OCI-LY1 (cell line): ENCODE data around the gene SALL2.

ENCODE experiments used
- H2AFZ ChIP-seq: fragments of 200-600 bp; sonication (generic), shearing (Covaris generic); 2 replicates; pipeline ENCODE4 v1.6.0; 2014; ENCODE audit warnings: antibody characterized with exemption, mild to moderate bottlenecking, low read length
- H3F3A ChIP-seq: fragments of 200-600 bp; sonication (generic), shearing (Covaris generic); 2 replicates; pipeline ENCODE4 v1.6.0; 2014; ENCODE audit warnings: mild to moderate bottlenecking, antibody characterized with exemption, low read length, moderate library complexity; ENCODE audit not compliant: insufficient read depth
- H3K27ac ChIP-seq: fragments of 200-600 bp; sonication (generic); 2 replicates; pipeline ENCODE4 v1.5.1; 2014; ENCODE audit warnings: low read length, mixed run types, mild to moderate bottlenecking, low read depth; ENCODE audit not compliant: poor library complexity, severe bottlenecking
- H3K27me3 ChIP-seq: fragments of 200-600 bp; sonication (generic); 2 replicates; pipeline ENCODE4 v1.6.0; 2014; ENCODE audit warnings: antibody characterized with exemption, mild to moderate bottlenecking, low read length, moderate library complexity; ENCODE audit not compliant: insufficient read depth
- H3K36me3 ChIP-seq: fragments of 200-600 bp; sonication (generic); 2 replicates; pipeline ENCODE4 v1.6.1; 2014; ENCODE audit warnings: mild to moderate bottlenecking, antibody characterized with exemption, low read length, moderate library complexity, mixed read lengths; ENCODE audit not compliant: insufficient read depth
- H3K4me1 ChIP-seq: fragments of 200-600 bp; sonication (generic); 2 replicates; pipeline ENCODE4 v1.5.1; 2014; ENCODE audit warnings: mild to moderate bottlenecking, low read length, moderate library complexity; ENCODE audit not compliant: insufficient read depth, severe bottlenecking
- H3K4me2 ChIP-seq: fragments of 200-600 bp; sonication (generic), shearing (Covaris generic); 2 replicates; pipeline ENCODE4 v1.6.1; 2014; ENCODE audit warnings: low read length
- H3K4me3 ChIP-seq: fragments of 200-600 bp; sonication (generic); 2 replicates; pipeline ENCODE4 v1.5.1; 2014; ENCODE audit warnings: low read length, low read depth, mild to moderate bottlenecking, mixed read lengths; ENCODE audit not compliant: poor library complexity, severe bottlenecking
- H3K79me2 ChIP-seq: fragments of 200-600 bp; shearing (Covaris generic); 2 replicates; pipeline ENCODE4 v1.6.1; 2016; ENCODE audit warnings: mixed run types, low read length, mixed read lengths; ENCODE audit not compliant: insufficient read depth
- H3K9ac ChIP-seq: fragments of 200-600 bp; sonication (generic), shearing (Covaris generic); 2 replicates; pipeline ENCODE4 v1.6.1; 2014; ENCODE audit warnings: mild to moderate bottlenecking, low read length, mixed read lengths
- H3K9me2 ChIP-seq: fragments of 200-600 bp; sonication (generic), shearing (Covaris generic); 2 replicates; pipeline ENCODE4 v1.6.1; 2014; ENCODE audit warnings: low read depth, mild to moderate bottlenecking, low read length, mixed read lengths
- H3K9me3 ChIP-seq: fragments of 200-600 bp; shearing (Covaris generic); 2 replicates; pipeline ENCODE4 v1.6.1; 2014; ENCODE audit warnings: low read length, mixed read lengths
- H4K20me1 ChIP-seq: fragments of 200-600 bp; sonication (generic), shearing (Covaris generic); 2 replicates; pipeline ENCODE4 v1.6.0; 2016; ENCODE audit warnings: mild to moderate bottlenecking, low read length; ENCODE audit not compliant: insufficient read depth
- CTCF ChIP-seq: fragments of 200-600 bp; sonication (generic), shearing (Covaris generic); IDR thresholded peaks from 2 replicates; pipeline ENCODE4 v1.5.1; 2017; ENCODE audit warnings: mild to moderate bottlenecking, antibody characterized with exemption, low read length, moderate library complexity, mixed read lengths
- EZH2 ChIP-seq: fragments of 200-600 bp; sonication (generic), shearing (Covaris generic); IDR thresholded peaks from 2 replicates; pipeline ENCODE4 v1.8.0; 2017; ENCODE audit warnings: borderline replicate concordance, mixed run types, mild to moderate bottlenecking, antibody characterized with exemption, low read length, moderate library complexity, mixed read lengths

Gene SALL2

GRCh38 chr14:21498540-21499526 lies 27.3 kb downstream of the SALL2 start:
- H3K79me2 ChIP-seq = no peaks in the 10 kb centered on the region
- H3K4me1 ChIP-seq = no peaks in the 10 kb centered on the region
- H3K9me2 ChIP-seq = no peaks in the 10 kb centered on the region
- H3K9me3 ChIP-seq = no peaks in the 10 kb centered on the region
- H3K9ac ChIP-seq = no peak overlapping the region
- no peaks in the 10 kb centered on the region for H3F3A ChIP-seq
- TF ChIP-seq EZH2 (no peak), CTCF (peak; percentile 70)
- H2AFZ ChIP-seq = no peak overlapping the region
- no peaks in the 10 kb centered on the region for H3K27me3 ChIP-seq
- peaks cover 95% of the 10 kb centered on the region for H3K36me3 ChIP-seq
- H3K4me2 ChIP-seq = no peak overlapping the region
- no peaks in the 10 kb centered on the region for H4K20me1 ChIP-seq
- no peak overlapping the region for H3K4me3 ChIP-seq
- H3K27ac ChIP-seq = no peak overlapping the region

- Histone ChIP-seq H3K4me2 (no peak overlapping the region), H3K9ac (no peak overlapping the region), H3K79me2 (no peaks in the 10 kb centered on the region), H3K9me3 (no peaks in the 10 kb centered on the region), H3F3A (no peaks in the 10 kb centered on the region), H3K9me2 (no peaks in the 10 kb centered on the region), H3K4me1 (no peaks in the 10 kb centered on the region), H3K36me3 (peaks cover 89% of the 10 kb centered on the region), H4K20me1 (no peaks in the 10 kb centered on the region), H3K27me3 (no peaks in the 10 kb centered on the region), H3K4me3 (no peak overlapping the region), H3K27ac (no peak overlapping the region), H2AFZ (no peak overlapping the region)
- TF ChIP-seq CTCF (no peak), EZH2 (no peak)
Observed at GRCh38 chr14:21496453-21496852, 29.7 kb downstream of the SALL2 start.

- Histone ChIP-seq H3K27me3 (no peaks in the 10 kb centered on the region), H3K9me3 (no peaks in the 10 kb centered on the region), H4K20me1 (no peaks in the 10 kb centered on the region), H3K4me2 (no peak overlapping the region), H3K4me1 (no peaks in the 10 kb centered on the region), H3K9ac (no peak overlapping the region), H3K27ac (no peak overlapping the region), H3K36me3 (peaks cover 87% of the 10 kb centered on the region), H3K4me3 (no peak overlapping the region), H2AFZ (no peak overlapping the region), H3K79me2 (no peaks in the 10 kb centered on the region), H3F3A (no peaks in the 10 kb centered on the region), H3K9me2 (no peaks in the 10 kb centered on the region)
- TF ChIP-seq CTCF (no peak), EZH2 (no peak)
Observed at GRCh38 chr14:21494902-21495762, 31.0 kb downstream of the SALL2 start.
